Measurements from ENCODE around the gene LZTS2. TPM values are rescaled to one million over a fixed set of nuclear protein-coding genes. Genes with fewer than 3 reads are reported as not detected.

Gene LZTS2
- total RNA-seq, 1 experiment from 2014 or later: 11.3 TPM

DNA sequence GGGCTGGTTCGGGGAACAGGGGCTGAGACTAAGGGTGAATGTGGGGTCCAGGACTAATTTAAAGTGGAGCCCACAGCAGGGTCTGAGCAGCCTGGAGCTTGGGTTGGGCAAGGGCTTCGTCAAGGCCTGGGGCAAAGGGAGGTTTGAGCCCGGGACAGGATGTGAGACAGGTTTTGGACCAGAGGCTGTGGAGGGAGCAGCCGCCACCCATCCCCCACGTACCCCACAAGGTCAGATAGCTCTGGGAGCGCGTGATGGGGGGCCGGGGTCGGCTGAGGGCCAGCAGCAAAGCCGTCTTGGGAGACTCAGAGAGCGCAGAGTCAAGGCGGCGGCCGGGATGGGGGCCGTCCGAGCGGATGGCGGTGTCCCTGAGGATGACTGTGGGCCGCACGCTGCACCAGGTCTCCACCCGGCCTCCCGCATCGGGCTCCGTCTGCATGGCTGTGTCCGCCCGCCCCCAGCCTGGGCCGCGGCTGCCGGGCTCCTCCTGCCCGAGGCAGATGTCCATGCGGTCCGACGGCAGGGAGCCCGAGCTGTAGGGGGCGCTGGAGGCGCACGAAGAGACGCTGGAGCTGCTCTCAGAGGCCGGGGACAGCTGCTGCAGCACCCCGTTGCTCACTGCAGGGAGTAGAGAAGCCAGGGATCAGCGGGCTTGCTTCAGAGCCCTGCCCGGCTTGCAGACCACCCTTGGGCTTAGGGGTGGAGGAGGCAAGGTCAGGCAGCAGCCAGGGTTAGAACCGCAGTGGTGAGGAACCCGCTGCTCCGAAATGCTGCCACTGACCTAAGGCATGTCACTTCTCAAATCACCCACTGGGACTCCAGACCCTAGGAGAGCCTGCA lies 19.2 kb downstream of the LZTS2 start:
- Histone ChIP-seq H3K27me3 (ENCODE audit: low read length) (no peaks in the 10 kb centered on the region), H2AFZ (ENCODE audit: low read length) (no peak overlapping the region), H3K4me2 (ENCODE audit: low read depth, low read length, poor library complexity, severe bottlenecking) (peak overlapping the region; percentile 95), H3K9me3 (ENCODE audit: low read length) (no peaks in the 10 kb centered on the region), H3K79me2 (ENCODE audit: low read length) (no peaks in the 10 kb centered on the region), H3K27ac (ENCODE audit: low read length) (peak overlapping the region; percentile 92), H4K20me1 (ENCODE audit: insufficient read depth, low read depth, low read length) (no peaks in the 10 kb centered on the region), H3K9ac (ENCODE audit: low read length) (peak overlapping the region; percentile 74), H3K4me3 (ENCODE audit: low read length) (peak overlapping the region; percentile 57), H3K9me2 (replicated peaks; ENCODE audit: insufficient read depth, low read length) (no peaks in the 10 kb centered on the region), H3K4me1 (ENCODE audit: low read length) (peaks cover 53% of the 10 kb centered on the region), H3K36me3 (ENCODE audit: insufficient read depth, low read length) (no peaks in the 10 kb centered on the region)
- DNase-seq: peak; percentile 97

DNA sequence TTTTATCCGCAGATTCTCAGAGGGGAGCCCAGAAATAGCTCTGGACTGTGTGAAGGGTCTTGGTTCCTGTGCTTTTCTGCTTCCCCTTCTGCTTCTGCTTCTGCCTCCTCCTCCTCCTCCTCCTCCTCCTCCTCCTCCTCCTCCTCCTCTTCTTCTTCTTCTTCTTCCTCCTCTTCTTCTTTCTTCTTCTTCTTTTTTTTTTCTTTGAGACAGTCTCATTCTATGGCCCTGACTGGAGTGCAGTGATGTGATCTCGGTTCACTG lies 19.8 kb downstream of the LZTS2 start:
- peak overlapping the region; percentile 95 for H3K4me2 ChIP-seq (ENCODE audit: low read depth, low read length, poor library complexity, severe bottlenecking)
- no peak overlapping the region for H2AFZ ChIP-seq (ENCODE audit: low read length)
- no peak for DNase-seq
- H3K27me3 ChIP-seq (ENCODE audit: low read length): no peaks in the 10 kb centered on the region
- peaks cover 50% of the 10 kb centered on the region for H3K4me1 ChIP-seq (ENCODE audit: low read length)
- H3K9me2 ChIP-seq (replicated peaks; ENCODE audit: insufficient read depth, low read length): no peaks in the 10 kb centered on the region
- no peak overlapping the region for H3K27ac ChIP-seq (ENCODE audit: low read length)
- H4K20me1 ChIP-seq (ENCODE audit: insufficient read depth, low read depth, low read length): no peaks in the 10 kb centered on the region
- peak overlapping the region; percentile 57; the same call in 1 of the 2 replicates for H3K4me3 ChIP-seq (ENCODE audit: low read length)
- no peaks in the 10 kb centered on the region for H3K79me2 ChIP-seq (ENCODE audit: low read length)
- H3K36me3 ChIP-seq (ENCODE audit: insufficient read depth, low read length): no peaks in the 10 kb centered on the region
- H3K9ac ChIP-seq (ENCODE audit: low read length): peak overlapping the region; percentile 74
- H3K9me3 ChIP-seq (ENCODE audit: low read length): no peaks in the 10 kb centered on the region

DNA sequence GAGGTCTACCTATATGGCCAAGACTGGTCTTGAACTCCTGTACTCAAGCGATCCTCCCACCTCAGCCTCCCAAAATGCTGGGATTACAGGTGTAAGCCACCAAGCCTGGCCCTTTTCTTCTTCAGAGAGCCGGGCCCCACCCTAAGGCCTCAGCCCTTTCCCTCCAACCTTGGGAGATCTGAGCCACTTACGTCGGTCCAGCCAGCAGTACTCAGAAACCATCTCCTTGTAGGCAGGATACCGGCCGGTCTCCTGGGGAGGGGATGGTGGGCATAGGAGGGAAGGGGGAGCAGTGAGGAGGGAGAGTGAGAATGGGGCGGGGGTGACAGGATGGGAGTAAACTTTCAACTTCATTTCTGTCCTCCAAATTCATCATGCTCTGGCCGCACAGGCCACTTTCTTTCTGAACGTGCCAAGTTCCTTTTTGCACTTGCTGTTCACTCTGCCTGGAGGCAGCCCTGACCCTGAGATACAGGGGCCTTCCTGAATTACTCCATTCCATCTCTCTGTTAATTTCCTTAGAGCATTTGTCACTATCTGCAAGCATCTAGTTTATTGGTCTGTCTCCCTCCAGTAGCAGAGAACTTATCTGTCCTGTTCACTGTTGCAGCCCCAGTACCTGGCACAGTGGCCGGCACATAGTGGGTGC lies 20.9 kb downstream of the LZTS2 start:
- Histone ChIP-seq H3K36me3 (ENCODE audit: insufficient read depth, low read length) (no peaks in the 10 kb centered on the region), H3K9ac (ENCODE audit: low read length) (no peak overlapping the region), H2AFZ (ENCODE audit: low read length) (no peak overlapping the region), H3K79me2 (ENCODE audit: low read length) (no peaks in the 10 kb centered on the region), H3K9me3 (ENCODE audit: low read length) (no peaks in the 10 kb centered on the region), H3K4me1 (ENCODE audit: low read length) (peaks cover 38% of the 10 kb centered on the region), H4K20me1 (ENCODE audit: insufficient read depth, low read depth, low read length) (no peaks in the 10 kb centered on the region), H3K9me2 (replicated peaks; ENCODE audit: insufficient read depth, low read length) (no peaks in the 10 kb centered on the region), H3K4me3 (ENCODE audit: low read length) (no peak overlapping the region), H3K4me2 (ENCODE audit: low read depth, low read length, poor library complexity, severe bottlenecking) (no peak overlapping the region), H3K27me3 (ENCODE audit: low read length) (no peaks in the 10 kb centered on the region), H3K27ac (ENCODE audit: low read length) (no peak overlapping the region)
- no peak for DNase-seq

DNA sequence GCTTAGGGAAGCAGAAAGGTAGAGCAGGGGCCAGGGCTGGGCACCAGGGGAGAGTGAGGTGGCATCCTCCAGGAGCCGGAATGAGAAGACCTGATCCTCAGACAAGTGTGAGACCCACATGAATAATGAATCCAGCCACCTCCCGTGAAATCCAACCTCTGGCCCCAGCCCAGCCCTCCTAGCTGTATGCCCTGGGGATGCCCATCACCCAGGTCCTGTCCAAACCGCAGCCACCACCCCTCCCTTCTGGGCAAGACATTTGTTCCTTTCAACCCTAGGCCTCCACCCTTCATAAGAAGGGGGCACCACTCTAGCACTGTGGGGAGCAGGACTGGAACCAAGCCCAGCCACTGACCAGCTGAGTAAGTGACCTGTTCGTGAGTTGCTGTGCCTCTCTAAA lies 21.6 kb downstream of the LZTS2 start:
- DNase-seq: no peak

DNA sequence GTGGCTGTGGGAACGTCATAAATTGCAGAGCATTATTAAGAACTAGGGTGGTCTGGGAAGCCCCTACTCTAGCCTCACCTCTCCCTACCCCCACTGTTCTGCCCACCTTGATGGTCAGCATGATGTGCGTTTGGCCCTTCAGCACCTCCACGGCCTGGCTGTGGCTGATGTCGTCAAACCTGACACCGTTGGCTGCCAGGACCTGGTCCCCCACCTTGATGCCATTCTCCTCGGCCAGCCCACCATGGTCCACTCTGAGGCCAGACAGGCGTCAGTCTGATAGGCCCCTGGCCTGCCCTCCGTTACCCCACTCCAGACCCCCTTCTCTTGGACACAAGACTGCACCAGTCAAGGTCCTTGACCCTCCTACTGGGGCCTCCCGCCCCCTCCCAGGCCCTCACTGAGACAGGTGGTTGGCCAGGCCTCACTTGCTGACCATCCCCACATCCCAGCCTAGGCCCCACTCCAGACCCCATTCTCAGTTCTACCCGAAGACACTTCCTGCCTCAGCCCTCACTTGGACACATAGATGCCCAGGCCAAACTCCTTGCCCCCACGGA lies 22.2 kb downstream of the LZTS2 start:
- no peaks in the 10 kb centered on the region for H3K27me3 ChIP-seq (ENCODE audit: low read length)
- no peak overlapping the region for H3K9ac ChIP-seq (ENCODE audit: low read length)
- H3K9me2 ChIP-seq (replicated peaks; ENCODE audit: insufficient read depth, low read length): no peaks in the 10 kb centered on the region
- H3K27ac ChIP-seq (ENCODE audit: low read length): no peak overlapping the region
- H3K79me2 ChIP-seq (ENCODE audit: low read length): no peaks in the 10 kb centered on the region
- H3K4me1 ChIP-seq (ENCODE audit: low read length): peaks cover 26% of the 10 kb centered on the region
- H3K4me3 ChIP-seq (ENCODE audit: low read length): no peak overlapping the region
- H3K4me2 ChIP-seq (ENCODE audit: low read depth, low read length, poor library complexity, severe bottlenecking): no peak overlapping the region
- no peak overlapping the region for H2AFZ ChIP-seq (ENCODE audit: low read length)
- H3K9me3 ChIP-seq (ENCODE audit: low read length): no peaks in the 10 kb centered on the region
- no peak for DNase-seq
- H4K20me1 ChIP-seq (ENCODE audit: insufficient read depth, low read depth, low read length): no peaks in the 10 kb centered on the region
- no peaks in the 10 kb centered on the region for H3K36me3 ChIP-seq (ENCODE audit: insufficient read depth, low read length)

More for the DNA sequence above, 21.6 kb downstream of the LZTS2 start:
- Histone ChIP-seq H3K79me2 (ENCODE audit: low read length) (no peaks in the 10 kb centered on the region), H3K9ac (ENCODE audit: low read length) (no peak overlapping the region), H3K4me1 (ENCODE audit: low read length) (peaks cover 31% of the 10 kb centered on the region), H3K4me3 (ENCODE audit: low read length) (no peak overlapping the region), H3K36me3 (ENCODE audit: insufficient read depth, low read length) (no peaks in the 10 kb centered on the region), H3K27ac (ENCODE audit: low read length) (no peak overlapping the region), H3K9me2 (replicated peaks; ENCODE audit: insufficient read depth, low read length) (no peaks in the 10 kb centered on the region), H3K27me3 (ENCODE audit: low read length) (no peaks in the 10 kb centered on the region), H3K9me3 (ENCODE audit: low read length) (no peaks in the 10 kb centered on the region), H3K4me2 (ENCODE audit: low read depth, low read length, poor library complexity, severe bottlenecking) (no peak overlapping the region), H4K20me1 (ENCODE audit: insufficient read depth, low read depth, low read length) (no peaks in the 10 kb centered on the region), H2AFZ (ENCODE audit: low read length) (no peak overlapping the region)

DNA sequence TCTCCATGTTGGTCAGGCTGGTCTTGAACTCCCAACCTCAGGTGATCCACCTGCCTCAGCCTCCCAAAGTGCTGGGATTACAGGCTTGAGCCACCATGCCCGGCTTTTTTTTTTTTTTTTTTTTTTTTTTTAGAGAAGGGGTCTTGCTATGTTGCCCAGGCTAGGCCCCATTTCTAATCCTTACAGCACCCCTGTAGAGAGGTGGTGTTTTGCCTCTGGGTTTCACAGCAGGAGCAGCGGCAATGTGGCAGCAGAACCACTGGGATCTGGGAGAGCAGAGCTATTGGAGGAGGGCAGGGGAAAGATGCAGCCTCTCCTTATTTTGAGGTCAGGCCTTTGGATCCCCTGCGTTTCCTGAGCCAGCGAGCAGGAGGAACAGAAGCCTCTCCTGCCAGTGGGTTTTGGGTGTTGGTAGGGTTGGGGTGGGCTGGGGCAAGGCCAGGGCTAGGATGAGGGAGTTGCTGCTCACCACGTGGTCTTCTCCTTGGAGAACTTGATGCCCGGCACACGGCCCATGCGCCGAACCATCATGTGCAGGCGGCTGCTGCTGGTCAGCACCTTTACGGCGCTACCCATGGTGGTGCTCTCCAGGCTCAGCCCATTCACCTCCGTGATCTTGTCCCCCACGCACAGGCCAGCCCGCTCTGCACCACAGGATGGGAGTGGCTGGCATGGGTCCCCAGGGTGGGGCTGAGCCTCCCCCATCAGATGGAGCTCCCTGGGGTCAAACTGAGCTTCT lies 23.5 kb downstream of the LZTS2 start:
- Histone ChIP-seq H3K36me3 (ENCODE audit: insufficient read depth, low read length) (no peaks in the 10 kb centered on the region), H3K27me3 (ENCODE audit: low read length) (no peaks in the 10 kb centered on the region), H3K9me3 (ENCODE audit: low read length) (no peaks in the 10 kb centered on the region), H3K9me2 (replicated peaks; ENCODE audit: insufficient read depth, low read length) (no peaks in the 10 kb centered on the region), H3K79me2 (ENCODE audit: low read length) (no peaks in the 10 kb centered on the region), H3K4me3 (ENCODE audit: low read length) (no peak overlapping the region), H3K4me1 (ENCODE audit: low read length) (peaks cover 12% of the 10 kb centered on the region), H4K20me1 (ENCODE audit: insufficient read depth, low read depth, low read length) (no peaks in the 10 kb centered on the region), H3K4me2 (ENCODE audit: low read depth, low read length, poor library complexity, severe bottlenecking) (no peak overlapping the region), H2AFZ (ENCODE audit: low read length) (no peak overlapping the region), H3K9ac (ENCODE audit: low read length) (no peak overlapping the region), H3K27ac (ENCODE audit: low read length) (no peak overlapping the region)
- no peak for DNase-seq

DNA sequence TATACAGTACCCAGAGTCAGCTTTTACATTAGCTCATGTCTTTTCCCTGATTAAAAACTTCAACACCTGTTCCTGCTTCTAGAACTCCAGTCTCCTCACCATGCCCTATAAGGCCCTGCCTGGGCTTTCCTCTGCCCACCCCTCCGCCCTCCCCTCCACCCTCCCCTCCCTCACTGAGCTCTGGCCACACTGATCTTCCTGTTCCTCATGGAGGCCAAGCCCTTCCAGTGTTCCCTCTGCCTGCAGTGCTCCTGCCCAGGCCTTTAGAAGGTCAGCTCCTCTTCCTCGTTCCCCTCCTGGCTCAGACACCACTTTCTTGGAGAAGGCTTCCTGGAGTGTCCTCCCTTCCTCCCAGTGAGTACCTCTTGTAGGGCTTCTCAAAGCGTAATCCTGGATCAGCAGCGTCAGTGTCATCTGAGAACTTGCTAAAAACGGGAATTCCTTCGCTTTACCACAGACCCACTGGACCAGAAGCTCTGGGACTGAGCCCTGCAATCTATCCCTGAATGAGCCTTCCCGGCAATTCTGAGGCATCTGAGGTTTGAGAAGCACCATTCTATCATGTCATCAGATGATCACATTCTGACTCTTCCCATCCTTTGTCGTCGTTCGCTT lies 27.6 kb downstream of the LZTS2 start:
- Histone ChIP-seq H2AFZ (ENCODE audit: low read length) (no peak overlapping the region), H3K4me2 (ENCODE audit: low read depth, low read length, poor library complexity, severe bottlenecking) (no peak overlapping the region), H3K9me3 (ENCODE audit: low read length) (no peaks in the 10 kb centered on the region), H3K36me3 (ENCODE audit: insufficient read depth, low read length) (no peaks in the 10 kb centered on the region), H3K27ac (ENCODE audit: low read length) (no peak overlapping the region), H3K4me1 (ENCODE audit: low read length) (peaks cover 21% of the 10 kb centered on the region), H3K79me2 (ENCODE audit: low read length) (no peaks in the 10 kb centered on the region), H3K27me3 (ENCODE audit: low read length) (no peaks in the 10 kb centered on the region), H4K20me1 (ENCODE audit: insufficient read depth, low read depth, low read length) (0 out of 2 replicates have a peak, but pooled peaks cover 4% of the 10 kb centered on the region), H3K9me2 (replicated peaks; ENCODE audit: insufficient read depth, low read length) (no peaks in the 10 kb centered on the region), H3K4me3 (ENCODE audit: low read length) (no peak overlapping the region), H3K9ac (ENCODE audit: low read length) (no peak overlapping the region)
- DNase-seq: no peak
